ENCODE measurements around the gene ECI2.

The ECI2 gene

GRCh38 chr6:4130357-4130987 is 4.9 kb downstream of the ECI2 start:
- peaks cover 15% of the 10 kb centered on the region for H3K4me1 ChIP-seq (ENCODE audit: insufficient read depth, low read length)
- peaks cover 6% of the 10 kb centered on the region; the same call in 1 of the 2 replicates for H4K20me1 ChIP-seq (ENCODE audit: insufficient read depth, low read length)
- H3K9ac ChIP-seq (ENCODE audit: low read depth, low read length) = no peak overlapping the region
- peaks cover 68% of the 10 kb centered on the region for H3K36me3 ChIP-seq (ENCODE audit: insufficient read depth, low read length)
- no peak for TF ChIP-seq CTCF (IDR thresholded peaks at IDR 0.05; ENCODE audit: borderline replicate concordance, extremely low read depth, low read length, poor library complexity, severe bottlenecking)
- TF ChIP-seq EZH2 (IDR thresholded peaks at IDR 0.05; ENCODE audit: borderline replicate concordance, low read depth, low read length, severe bottlenecking) = no peak
- H3K9me3 ChIP-seq (ENCODE audit: insufficient read depth, low read length, severe bottlenecking) = peaks cover 7% of the 10 kb centered on the region
- H3K79me2 ChIP-seq (ENCODE audit: insufficient read depth, low read length) = peaks cover 28% of the 10 kb centered on the region
- ATAC-seq (ENCODE audit: insufficient read depth, low read depth) = no peak
- H3K27ac ChIP-seq (ENCODE audit: low read length) = no peak overlapping the region
- no peaks in the 10 kb centered on the region for H3K27me3 ChIP-seq (ENCODE audit: insufficient read depth, low read length, poor library complexity)
- no peak overlapping the region for H3K4me3 ChIP-seq (ENCODE audit: low read depth in 1 of 2, low read length in 2 of 2)
- DNase-seq = no peak
- H2AFZ ChIP-seq (ENCODE audit: low read depth, low read length) = no peak overlapping the region
- no peak overlapping the region for H3K4me2 ChIP-seq (ENCODE audit: insufficient read depth, low read length)

DNA sequence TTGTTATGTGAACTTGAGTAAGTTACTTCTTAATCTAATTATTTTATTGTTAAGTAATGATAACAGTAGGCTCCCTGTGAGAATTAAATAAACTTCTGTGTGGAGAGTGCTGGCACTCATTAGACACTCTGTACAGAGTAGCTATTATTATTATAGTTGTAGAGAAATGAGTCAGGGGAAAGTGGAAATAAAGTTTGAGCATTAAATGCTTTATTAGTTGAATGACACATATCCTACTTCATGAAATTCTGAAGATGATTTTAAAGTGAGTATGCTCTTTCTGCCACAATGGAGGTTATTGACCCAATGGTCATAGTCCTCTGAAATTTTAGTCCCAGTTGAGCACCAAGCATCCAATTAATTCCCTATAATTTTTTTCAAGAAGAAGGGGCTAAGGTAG is 5.9 kb downstream of the ECI2 start:
- DNase-seq = no peak
- peaks cover 19% of the 10 kb centered on the region for H3K79me2 ChIP-seq (ENCODE audit: insufficient read depth, low read length)
- H3K9me3 ChIP-seq (ENCODE audit: insufficient read depth, low read length, severe bottlenecking) = peaks cover 7% of the 10 kb centered on the region
- H3K27ac ChIP-seq (ENCODE audit: low read length) = no peak overlapping the region
- H3K4me3 ChIP-seq (ENCODE audit: low read depth in 1 of 2, low read length in 2 of 2) = no peak overlapping the region
- peaks cover 6% of the 10 kb centered on the region; the same call in 1 of the 2 replicates for H4K20me1 ChIP-seq (ENCODE audit: insufficient read depth, low read length)
- TF ChIP-seq CTCF (IDR thresholded peaks at IDR 0.05; ENCODE audit: borderline replicate concordance, extremely low read depth, low read length, poor library complexity, severe bottlenecking) (no peak), EZH2 (IDR thresholded peaks at IDR 0.05; ENCODE audit: borderline replicate concordance, low read depth, low read length, severe bottlenecking) (no peak)
- H3K36me3 ChIP-seq (ENCODE audit: insufficient read depth, low read length) = peaks cover 77% of the 10 kb centered on the region
- no peak overlapping the region for H3K4me2 ChIP-seq (ENCODE audit: insufficient read depth, low read length)
- no peak overlapping the region for H3K9ac ChIP-seq (ENCODE audit: low read depth, low read length)
- ATAC-seq (ENCODE audit: insufficient read depth, low read depth) = no peak
- H3K27me3 ChIP-seq (ENCODE audit: insufficient read depth, low read length, poor library complexity) = no peaks in the 10 kb centered on the region
- no peak overlapping the region for H2AFZ ChIP-seq (ENCODE audit: low read depth, low read length)
- peaks cover 12% of the 10 kb centered on the region for H3K4me1 ChIP-seq (ENCODE audit: insufficient read depth, low read length)

GRCh38 chr6:4128748-4129147 is 6.6 kb downstream of the ECI2 start:
- no peak overlapping the region for H3K27ac ChIP-seq (ENCODE audit: low read length)
- peaks cover 84% of the 10 kb centered on the region for H3K36me3 ChIP-seq (ENCODE audit: insufficient read depth, low read length)
- H3K4me1 ChIP-seq (ENCODE audit: insufficient read depth, low read length) = peaks cover 5% of the 10 kb centered on the region
- no peak overlapping the region for H2AFZ ChIP-seq (ENCODE audit: low read depth, low read length)
- no peak for DNase-seq
- no peaks in the 10 kb centered on the region for H3K27me3 ChIP-seq (ENCODE audit: insufficient read depth, low read length, poor library complexity)
- ATAC-seq (ENCODE audit: insufficient read depth, low read depth) = no peak
- H3K9me3 ChIP-seq (ENCODE audit: insufficient read depth, low read length, severe bottlenecking) = peaks cover 7% of the 10 kb centered on the region
- no peak overlapping the region for H3K4me3 ChIP-seq (ENCODE audit: low read depth in 1 of 2, low read length in 2 of 2)
- H4K20me1 ChIP-seq (ENCODE audit: insufficient read depth, low read length) = peaks cover 3% of the 10 kb centered on the region; the same call in 1 of the 2 replicates
- TF ChIP-seq EZH2 (IDR thresholded peaks at IDR 0.05; ENCODE audit: borderline replicate concordance, low read depth, low read length, severe bottlenecking) = no peak
- no peak for TF ChIP-seq CTCF (IDR thresholded peaks at IDR 0.05; ENCODE audit: borderline replicate concordance, extremely low read depth, low read length, poor library complexity, severe bottlenecking)
- H3K79me2 ChIP-seq (ENCODE audit: insufficient read depth, low read length) = peaks cover 12% of the 10 kb centered on the region
- no peak overlapping the region for H3K9ac ChIP-seq (ENCODE audit: low read depth, low read length)
- no peak overlapping the region for H3K4me2 ChIP-seq (ENCODE audit: insufficient read depth, low read length)

Measured in DND-41 (cell line).